HepG2 (cell line): ENCODE results near the gene ANXA2. TPM values are rescaled to one million over a fixed set of nuclear protein-coding genes. Genes with fewer than 3 reads are reported as not detected.

ENCODE experiments used
- ATF4 ChIP-seq, 2 experiments: fragments of 450-650 bp in 1 of 2; sonication (generic) in 1 of 2; formaldehyde crosslinking; IDR thresholded peaks; 2 replicates each; pipeline versions ENCODE4 v1.5.0 to v1.8.0; 2020 to 2022; ENCODE audit warnings: mild to moderate bottlenecking in 1 of 2, missing genetic modification reagents in 1 of 2
- BORCS8-MEF2B ChIP-seq: sonication (generic); formaldehyde crosslinking; IDR thresholded peaks from 2 replicates; pipeline ENCODE4 v1.8.0; 2022; ENCODE audit warnings: mild to moderate bottlenecking, missing genetic modification reagents
- DNMT3B ChIP-seq: conservative IDR thresholded peaks from 2 replicates; pipeline ENCODE4 v1.6.1; 2016; ENCODE audit warnings: missing biosample characterization, control low read depth
- EP300 ChIP-seq, 3 experiments: sonication (generic) in 1 of 3; formaldehyde crosslinking in 1 of 3; IDR thresholded peaks; 2 replicates each; pipeline versions ENCODE4 v1.5.1 to v1.6.1; 2011 to 2020; ENCODE audit warnings: low read depth in 2 of 3, low read length in 2 of 3, borderline replicate concordance in 1 of 3, improper control_type of control experiment in 1 of 3, mild to moderate bottlenecking in 1 of 3, missing genetic modification reagents in 1 of 3, moderate library complexity in 1 of 3
- FOXA1 ChIP-seq, 2 experiments: fragments of 450-650 bp in 1 of 2; sonication (generic) in 1 of 2; formaldehyde crosslinking in 1 of 2; IDR thresholded peaks; 2 replicates each; pipeline versions ENCODE4 v1.4.0 to v1.6.1; 2016 to 2020; ENCODE audit warnings: missing genetic modification reagents in 1 of 2
- HMGXB4 ChIP-seq, 2 experiments: sonication (generic) in 1 of 2; formaldehyde crosslinking in 1 of 2; IDR thresholded peaks; 2 replicates each; pipeline versions ENCODE4 v1.4.0 to v1.6.1; 2018 to 2020; ENCODE audit warnings: missing genetic modification reagents in 2 of 2, borderline replicate concordance in 1 of 2, low read depth in 1 of 2, mild to moderate bottlenecking in 1 of 2, missing biosample characterization in 1 of 2
- MEF2D ChIP-seq: sonication (generic); formaldehyde crosslinking; IDR thresholded peaks from 2 replicates; pipeline ENCODE4 v1.5.1; 2020; ENCODE audit warnings: mild to moderate bottlenecking, missing genetic modification reagents
- MXI1 ChIP-seq: IDR thresholded peaks from 3 replicates; pipeline ENCODE4 v1.6.1; 2012; ENCODE audit warnings: low read depth, low read length, inconsistent platforms, borderline replicate concordance
- SALL1 ChIP-seq: sonication (generic); formaldehyde crosslinking; IDR thresholded peaks from 2 replicates; pipeline ENCODE4 v1.8.0; 2022; ENCODE audit warnings: mild to moderate bottlenecking, missing genetic modification reagents
- SNAPC2 ChIP-seq: sonication (generic); formaldehyde crosslinking; IDR thresholded peaks from 2 replicates; pipeline ENCODE4 v1.8.1; 2022; ENCODE audit warnings: mild to moderate bottlenecking, missing genetic modification reagents
- SSRP1 ChIP-seq: IDR thresholded peaks from 2 replicates; pipeline ENCODE4 v1.6.1; 2016; ENCODE audit warnings: control low read depth
- TBX3 ChIP-seq: fragments of 450-650 bp; IDR thresholded peaks from 2 replicates; pipeline ENCODE4 v1.6.1; 2017; ENCODE audit warnings: antibody characterized with exemption, mild to moderate bottlenecking, inconsistent platforms, borderline replicate concordance
- TCF7 ChIP-seq: sonication (generic); IDR thresholded peaks from 2 replicates; pipeline ENCODE4 v1.6.1; 2016; ENCODE audit warnings: antibody characterized with exemption, low read depth
- TEAD2 ChIP-seq: sonication (generic); formaldehyde crosslinking; IDR thresholded peaks from 2 replicates; pipeline ENCODE4 v1.9.0; 2021; ENCODE audit warnings: missing genetic modification reagents
- TFE3 ChIP-seq: IDR thresholded peaks from 2 replicates; pipeline ENCODE4 v1.6.1; 2016
- ZNF142 ChIP-seq: sonication (generic); formaldehyde crosslinking; IDR thresholded peaks from 2 replicates; pipeline ENCODE4 v1.4.0; 2020; ENCODE audit warnings: missing genetic modification reagents
- ZNF567 ChIP-seq: sonication (generic); formaldehyde crosslinking; IDR thresholded peaks from 2 replicates; pipeline ENCODE4 v1.8.1; 2023; ENCODE audit warnings: mild to moderate bottlenecking, missing genetic modification reagents, borderline replicate concordance
- ZNF615 ChIP-seq: sonication (generic); formaldehyde crosslinking; IDR thresholded peaks from 2 replicates; pipeline ENCODE4 v1.5.0; 2020; ENCODE audit warnings: mild to moderate bottlenecking, missing genetic modification reagents, borderline replicate concordance
- polyA plus RNA-seq, 8 experiments: library from polyadenylated mRNA; depleted of rRNA in 3 of 8; stranded (reverse) in 7 of 8; unstranded in 1 of 8; fragments of >200 nt; fragmentation: Illumina TruSeq in 4 of 8; extraction: Trizol in 4 of 8; gene quantifications; 2 replicates each; pipeline versions ENCODE4 v1.2.1 to v1.2.3, GENCODE V29; 2011 to 2016; ENCODE audit warnings: low read depth in 4 of 8, missing spikeins in 1 of 8, mixed read lengths in 1 of 8; ENCODE audit not compliant: insufficient read depth in 1 of 8
- total RNA-seq, 5 experiments: library from RNA; depleted of rRNA; stranded (reverse); fragments of >200 nt; fragmentation: Illumina TruSeq; extraction: Trizol; gene quantifications; 2 replicates each; pipeline ENCODE4 v1.2.3, GENCODE V29; 2016; ENCODE audit warnings: low read depth in 1 of 5

Gene ANXA2
- total and polyA plus RNA-seq, 2 of the 13 experiments (the other 11 are each of a cell fraction or from before 2014, with no cell fraction given), result 196 to 613 TPM

- TF ChIP-seq ZNF142, result no peak
- peak; percentile 63 for TF ChIP-seq TBX3
- peak; percentile 77; the same call in 1 of the 2 replicates for TF ChIP-seq SALL1 (CRISPR knock-in tag)
- TF ChIP-seq SSRP1, result no peak
- peak; percentile 76; the same call in 1 of the 2 replicates for TF ChIP-seq SNAPC2 (CRISPR knock-in tag)
- TF ChIP-seq MEF2D (CRISPR knock-in tag), result peak; percentile 25; the same call in 1 of the 2 replicates
- TF ChIP-seq ZNF567 (CRISPR knock-in tag), result 0 out of 2 replicates have a peak, but pooled peaks have one; percentile 37
- TF ChIP-seq TFE3 (CRISPR knock-in tag), result peak; percentile 71
- TF ChIP-seq EP300 (IDR thresholded peaks at IDR 0.05; ENCODE audit: low read depth in 2 of 2, low read length in 2 of 2), result peak; percentile 89 to 95
- TF ChIP-seq EP300 (CRISPR knock-in tag; IDR thresholded peaks at IDR 0.05; ENCODE audit: borderline replicate concordance), result peak; percentile 95
- no peak for TF ChIP-seq FOXA1 (IDR thresholded peaks at IDR 0.05)
- TF ChIP-seq FOXA1 (CRISPR knock-in tag; IDR thresholded peaks at IDR 0.05), result peak; percentile 80
- TF ChIP-seq HMGXB4 (CRISPR knock-in tag; IDR thresholded peaks at IDR 0.05; ENCODE audit: borderline replicate concordance in 1 of 2, low read depth in 1 of 2), result peak in 1 of 2 experiments; percentile 55; a peak in 1 of 4 replicates
- TF ChIP-seq ZNF615 (CRISPR knock-in tag), result no peak
- TF ChIP-seq MXI1, result peak; percentile 77; the same call in 1 of the 3 replicates
- TF ChIP-seq BORCS8-MEF2B (CRISPR knock-in tag), result no peak
- 0 out of 2 replicates have a peak, but pooled peaks have one; percentile 22 for TF ChIP-seq DNMT3B (CRISPR knock-in tag)
- peak; percentile 85 for TF ChIP-seq TCF7
- no peak for TF ChIP-seq TEAD2
- TF ChIP-seq ATF4 (CRISPR knock-in tag; IDR thresholded peaks at IDR 0.05), result peak in 1 of 2 experiments; percentile 86; a peak in 2 of 4 replicates
Measured at GRCh38 chr15:60379525-60380274, 18.1 kb downstream of the ANXA2 start (continued).
